Coronary artery (tissue), 2 donors: ENCODE results near the gene POMT1.
"Not testable (repeated sequence)": the region's sequence is repeated elsewhere in the genome, so short reads cannot be mapped to it uniquely, and the experiment has no call there.

ENCODE experiments used
- DNase-seq: peaks from one replicate; pipeline ENCODE4 v3.0.0-alpha.2; 2017; ENCODE audit warnings: low spot score
- H3K27ac ChIP-seq, 2 donors: fragments of 200-600 bp; sonication (generic); one replicate each; pipeline ENCODE4 v1.5.1; 2016 to 2019
- H3K4me3 ChIP-seq: fragments of 200-600 bp; sonication (generic); 2 replicates; pipeline ENCODE4 v1.5.1; 2016; ENCODE audit warnings: mild to moderate bottlenecking, moderate library complexity
- CTCF ChIP-seq: fragments of 200-600 bp; sonication (generic); IDR thresholded peaks from one replicate; pipeline ENCODE4 v1.5.1; 2019; ENCODE audit warnings: antibody characterized with exemption

The POMT1 gene

GRCh38 chr9:131511416-131511815 lies 8.7 kb downstream of the POMT1 start:
- no peak overlapping the region for H3K4me3 ChIP-seq
- H3K27ac ChIP-seq = no peak overlapping the region
- DNase-seq = no peak
- no peak for TF ChIP-seq CTCF

GRCh38 chr9:131511880-131512279 lies 9.2 kb downstream of the POMT1 start:
- H3K27ac ChIP-seq = no peak overlapping the region
- no peak overlapping the region for H3K4me3 ChIP-seq
- no peak for DNase-seq
- no peak for TF ChIP-seq CTCF

- TF ChIP-seq CTCF = no peak
- no peak for DNase-seq
- Histone ChIP-seq H3K27ac (no peak overlapping the region), H3K4me3 (no peak overlapping the region)
These were observed 10.5 kb downstream of the POMT1 start for GRCh38 chr9:131513177-131513576.

- H3K27ac ChIP-seq, H3K4me3 ChIP-seq, DNase-seq: not testable (repeated sequence)
These were observed 12.9 kb downstream of the POMT1 start for GRCh38 chr9:131515559-131516031.

- DNase-seq = no peak
- Histone ChIP-seq H3K4me3 (no peak overlapping the region), H3K27ac (no peak overlapping the region)
- TF ChIP-seq CTCF = no peak
These were observed 13.4 kb downstream of the POMT1 start for GRCh38 chr9:131516100-131516499.

- no peak for TF ChIP-seq CTCF
- Histone ChIP-seq H3K4me3 (no peak overlapping the region), H3K27ac (no peak overlapping the region)
- no peak for DNase-seq
These were observed 14.2 kb downstream of the POMT1 start for GRCh38 chr9:131516930-131517329.

- DNase-seq = no peak
- Histone ChIP-seq H3K27ac (no peak overlapping the region), H3K4me3 (no peak overlapping the region)
- TF ChIP-seq CTCF = no peak
These were observed 15.1 kb downstream of the POMT1 start for GRCh38 chr9:131517761-131518190.

GRCh38 chr9:131518553-131518952 lies 15.8 kb downstream of the POMT1 start:
- H3K4me3 ChIP-seq = no peak overlapping the region
- H3K27ac ChIP-seq = no peak overlapping the region
- no peak for TF ChIP-seq CTCF
- no peak for DNase-seq
